Neural cell (in vitro differentiated cells): ENCODE data around the gene NCOA7. TPM values are rescaled to one million over a fixed set of nuclear protein-coding genes. Genes with fewer than 3 reads are reported as not detected.

Experiments
- H2AFZ ChIP-seq: fragments of 200-600, 300-800 bp; sonication (generic), shearing (Covaris generic); 2 replicates; pipeline ENCODE4 v1.6.0; 2014; ENCODE audit warnings: low read depth, mild to moderate bottlenecking, antibody characterized with exemption, low read length, moderate library complexity
- H3F3A ChIP-seq: fragments of 200-600 bp; shearing (Covaris generic); 2 replicates; pipeline ENCODE4 v1.6.1; 2016; ENCODE audit warnings: mild to moderate bottlenecking, moderate library complexity, mixed read lengths, antibody characterized with exemption, low read length; ENCODE audit not compliant: insufficient read depth, poor library complexity, severe bottlenecking
- H3K27ac ChIP-seq: fragments of 200-600, 300-800 bp; sonication (generic), shearing (Covaris generic); 2 replicates; pipeline ENCODE4 v1.5.1; 2014; ENCODE audit warnings: mild to moderate bottlenecking, low read length, moderate library complexity
- H3K27me3 ChIP-seq: fragments of 300-800, 200-600 bp; sonication (generic), shearing (Covaris generic); 2 replicates; pipeline ENCODE4 v1.6.0; 2014; ENCODE audit warnings: mild to moderate bottlenecking, low read depth, low read length, moderate library complexity; ENCODE audit not compliant: insufficient read depth
- H3K36me3 ChIP-seq: fragments of 300-800, 200-600 bp; sonication (generic), shearing (Covaris generic); 2 replicates; pipeline ENCODE4 v1.5.1; 2014; ENCODE audit warnings: mild to moderate bottlenecking, antibody characterized with exemption, low read length, moderate library complexity; ENCODE audit not compliant: insufficient read depth
- H3K4me2 ChIP-seq: fragments of 300-800, 200-600 bp; sonication (generic), shearing (Covaris generic); 2 replicates; pipeline ENCODE4 v1.6.0; 2014; ENCODE audit warnings: mild to moderate bottlenecking, low read length
- H3K4me3 ChIP-seq: fragments of 300-800, 200-600 bp; sonication (generic), shearing (Covaris generic); 2 replicates; pipeline ENCODE4 v1.5.1; 2014; ENCODE audit warnings: mild to moderate bottlenecking, low read length, moderate library complexity
- H3K79me2 ChIP-seq: fragments of 200-600 bp; shearing (Covaris generic); replicated peaks from 2 replicates; pipeline ENCODE4 v1.6.0; 2014; ENCODE audit warnings: mild to moderate bottlenecking, low read length, moderate library complexity; ENCODE audit not compliant: insufficient read depth
- H3K9ac ChIP-seq: fragments of 300-800, 200-600 bp; sonication (generic), shearing (Covaris generic); 2 replicates; pipeline ENCODE4 v1.6.1; 2016; ENCODE audit warnings: mild to moderate bottlenecking, low read length, mixed read lengths
- H3K9me2 ChIP-seq: fragments of 200-600 bp; shearing (Covaris generic); 2 replicates; pipeline ENCODE4 v1.6.1; 2016; ENCODE audit warnings: mild to moderate bottlenecking, low read length, mixed read lengths; ENCODE audit not compliant: insufficient read depth
- H3K9me3 ChIP-seq: fragments of 200-600, 300-800 bp; sonication (generic), shearing (Covaris generic); 2 replicates; pipeline ENCODE4 v1.6.1; 2016; ENCODE audit warnings: mild to moderate bottlenecking, mixed run types, low read length, moderate library complexity, mixed read lengths
- H4K20me1 ChIP-seq: fragments of 200-600 bp; shearing (Covaris generic); 2 replicates; pipeline ENCODE4 v1.6.1; 2016; ENCODE audit warnings: mild to moderate bottlenecking, mixed run types; ENCODE audit not compliant: insufficient read depth
- CTCF ChIP-seq: fragments of 450-650 bp; IDR thresholded peaks from 2 replicates; pipeline ENCODE4 v1.5.1; 2014; ENCODE audit warnings: antibody characterized with exemption, mild to moderate bottlenecking, moderate library complexity; ENCODE audit not compliant: poor library complexity, severe bottlenecking
- EP300 ChIP-seq: fragments of 450-650 bp; conservative IDR thresholded peaks from 2 replicates; pipeline ENCODE4 v1.6.1; 2014; ENCODE audit warnings: antibody characterized with exemption, mild to moderate bottlenecking, moderate library complexity; ENCODE audit not compliant: poor library complexity, severe bottlenecking
- EZH2 ChIP-seq: fragments of 200-600, 300-800 bp; shearing (Covaris generic), sonication (generic); IDR thresholded peaks from 2 replicates; pipeline ENCODE4 v1.6.1; 2014; ENCODE audit warnings: antibody characterized with exemption, low read length, borderline replicate concordance, mild to moderate bottlenecking; ENCODE audit not compliant: insufficient read depth, poor library complexity, severe bottlenecking
- MXI1 ChIP-seq: fragments of 450-650 bp; conservative IDR thresholded peaks from 2 replicates; pipeline ENCODE4 v1.6.1; 2014; ENCODE audit warnings: antibody characterized with exemption, mild to moderate bottlenecking; ENCODE audit not compliant: poor library complexity, severe bottlenecking
- POLR2AphosphoS5 ChIP-seq: IDR thresholded peaks from 2 replicates; pipeline ENCODE4 v1.6.1; 2012
- RAD21 ChIP-seq: fragments of 450-650 bp; conservative IDR thresholded peaks from 2 replicates; pipeline ENCODE4 v1.6.1; 2014; ENCODE audit warnings: antibody characterized with exemption, mild to moderate bottlenecking, moderate library complexity
- REST ChIP-seq: IDR thresholded peaks from 2 replicates; pipeline ENCODE4 v1.6.1; 2012; ENCODE audit warnings: borderline replicate concordance
- SMC3 ChIP-seq: fragments of 450-650 bp; conservative IDR thresholded peaks from 2 replicates; pipeline ENCODE4 v1.6.1; 2014; ENCODE audit warnings: antibody characterized with exemption, mild to moderate bottlenecking, moderate library complexity; ENCODE audit not compliant: poor library complexity
- TAF1 ChIP-seq: IDR thresholded peaks from 2 replicates; pipeline ENCODE4 v1.6.1; 2012; ENCODE audit warnings: low read depth
- polyA plus RNA-seq: library from polyadenylated mRNA; depleted of rRNA; stranded (reverse); fragments of >200 nt; gene quantifications from 2 replicates; pipeline ENCODE4 v1.2.3, GENCODE V29; 2014

The NCOA7 gene
- polyA plus RNA-seq, 1 donor from 2014 or later: 17.1 TPM

GRCh38 chr6:125961117-125961516 lies 170.4 kb downstream of the NCOA7 start:
- Histone ChIP-seq H3K4me3 (no peak overlapping the region), H3K27ac (no peak overlapping the region), H3K79me2 (peaks cover 25% of the 10 kb centered on the region), H3K9ac (no peak overlapping the region), H3K36me3 (no peaks in the 10 kb centered on the region), H4K20me1 (no peaks in the 10 kb centered on the region), H3K4me2 (no peak overlapping the region), H2AFZ (no peak overlapping the region), H3K9me2 (no peaks in the 10 kb centered on the region), H3K27me3 (no peaks in the 10 kb centered on the region), H3K9me3 (no peaks in the 10 kb centered on the region), H3F3A (no peaks in the 10 kb centered on the region)
- TF ChIP-seq RAD21: no peak
- no peak for TF ChIP-seq TAF1
- no peak for TF ChIP-seq REST
- TF ChIP-seq CTCF: no peak
- no peak for TF ChIP-seq POLR2AphosphoS5
- TF ChIP-seq MXI1: no peak
- TF ChIP-seq EZH2: no peak
- no peak for TF ChIP-seq SMC3
- no peak for TF ChIP-seq EP300

GRCh38 chr6:125962900-125963497 lies 172.2 kb downstream of the NCOA7 start:
- no peak for TF ChIP-seq SMC3
- TF ChIP-seq EZH2: no peak
- TF ChIP-seq REST: no peak
- TF ChIP-seq POLR2AphosphoS5: no peak
- no peak for TF ChIP-seq CTCF
- TF ChIP-seq MXI1: no peak
- no peak for TF ChIP-seq EP300
- no peak for TF ChIP-seq RAD21
- TF ChIP-seq TAF1: no peak
- Histone ChIP-seq H3K9me2 (no peaks in the 10 kb centered on the region), H3K27me3 (no peaks in the 10 kb centered on the region), H3K4me2 (no peak overlapping the region), H3K9ac (no peak overlapping the region), H3F3A (no peaks in the 10 kb centered on the region), H3K27ac (no peak overlapping the region), H2AFZ (no peak overlapping the region), H3K9me3 (no peaks in the 10 kb centered on the region), H3K36me3 (no peaks in the 10 kb centered on the region), H3K79me2 (peaks cover 18% of the 10 kb centered on the region), H3K4me3 (no peak overlapping the region), H4K20me1 (no peaks in the 10 kb centered on the region)
